Ascending aorta (tissue), 2 donors: ENCODE results near the gene IL1RN. TPM values are rescaled to one million over a fixed set of nuclear protein-coding genes. Genes with fewer than 3 reads are reported as not detected.

Experiments
- DNase-seq, 2 donors: peaks; one replicate each; pipeline ENCODE4 v3.0.0-alpha.2; 2019; ENCODE audit warnings: low spot score in 2 of 2
- H3K27ac ChIP-seq, 2 donors: fragments of 200-600 bp; sonication (generic); one replicate each; pipeline ENCODE4 v1.5.1; 2016 to 2017; ENCODE audit warnings: mild to moderate bottlenecking in 1 of 2
- H3K27me3 ChIP-seq: fragments of 200-600 bp; sonication (generic); one replicate; pipeline ENCODE4 v1.5.1; 2017
- H3K36me3 ChIP-seq, 2 donors: fragments of 200-600 bp; sonication (generic); one replicate each; pipeline ENCODE4 v1.5.1; 2016
- H3K4me1 ChIP-seq, 2 donors: fragments of 200-600 bp; sonication (generic); one replicate each; pipeline ENCODE4 v1.5.1; 2016 to 2017; ENCODE audit warnings: mild to moderate bottlenecking in 1 of 2
- H3K4me3 ChIP-seq, 2 donors: fragments of 200-600 bp; sonication (generic); one replicate each; pipeline ENCODE4 v1.5.1; 2016 to 2017; ENCODE audit warnings: mild to moderate bottlenecking in 1 of 2
- H3K9me3 ChIP-seq, 2 donors: fragments of 200-600 bp; sonication (generic); one replicate each; pipeline ENCODE4 v1.5.1; 2016
- CTCF ChIP-seq, 3 experiments: fragments of 200-600 bp in 2 of 3; fragments of 450-650 bp in 1 of 3; sonication (generic) in 2 of 3; IDR thresholded peaks; one replicate each; pipeline ENCODE4 v1.5.1; 2016 to 2019; ENCODE audit warnings: antibody characterized with exemption in 3 of 3, mild to moderate bottlenecking in 1 of 3, moderate library complexity in 1 of 3
- intact Hi-C: fragments of 100-400 bp; cut with DNase I; formaldehyde crosslinking; loops from one replicate; pipeline ENCODE4 v1.15.1; 2023
- total RNA-seq: library from RNA; depleted of rRNA; stranded (reverse); fragments of >200 nt; gene quantifications from one replicate; pipeline ENCODE4 v1.1.0, GENCODE V29; 2016

IL1RN gene
- total RNA-seq, 1 donor from 2014 or later = not detected

GRCh38 chr2:113081488-113082210 is 45.7 kb upstream of the IL1RN start:
- Histone ChIP-seq H3K4me3 (no peak overlapping the region), H3K36me3 (no peaks in the 10 kb centered on the region), H3K9me3 (no peaks in the 10 kb centered on the region), H3K4me1 (no peaks in the 10 kb centered on the region), H3K27ac (no peak overlapping the region), H3K27me3 (no peaks in the 10 kb centered on the region)
- no peak for TF ChIP-seq CTCF (IDR thresholded peaks at IDR 0.05)
- DNase-seq = no peak
- intact Hi-C loops = no loop called here

- H3K36me3 ChIP-seq = no peaks in the 10 kb centered on the region
- TF ChIP-seq CTCF (IDR thresholded peaks at IDR 0.05) = no peak
- H3K9me3 ChIP-seq = no peaks in the 10 kb centered on the region
- no peak overlapping the region for H3K4me3 ChIP-seq
- no peak overlapping the region for H3K27ac ChIP-seq
- H3K4me1 ChIP-seq = no peaks in the 10 kb centered on the region
- peak in 1 of 2 donors; percentile 14 for DNase-seq
- intact Hi-C loops = no loop called here
- H3K27me3 ChIP-seq = no peaks in the 10 kb centered on the region
Observed at GRCh38 chr2:113083296-113083695, 44.1 kb upstream of the IL1RN start.

- H3K9me3 ChIP-seq = no peaks in the 10 kb centered on the region
- no peak overlapping the region for H3K4me3 ChIP-seq
- no peaks in the 10 kb centered on the region for H3K27me3 ChIP-seq
- H3K36me3 ChIP-seq = no peaks in the 10 kb centered on the region
- no peak for DNase-seq
- H3K4me1 ChIP-seq = no peaks in the 10 kb centered on the region
- H3K27ac ChIP-seq = no peak overlapping the region
- TF ChIP-seq CTCF (IDR thresholded peaks at IDR 0.05) = peak in 1 of 3 experiments; percentile 10
- intact Hi-C loops = no loop called here
Observed at GRCh38 chr2:113084249-113085000, 43.0 kb upstream of the IL1RN start.

- intact Hi-C loops = no loop called here
- no peaks in the 10 kb centered on the region for H3K4me1 ChIP-seq
- no peaks in the 10 kb centered on the region for H3K9me3 ChIP-seq
- H3K27me3 ChIP-seq = no peaks in the 10 kb centered on the region
- no peak overlapping the region for H3K4me3 ChIP-seq
- H3K27ac ChIP-seq = no peak overlapping the region
- no peak for DNase-seq
- no peak for TF ChIP-seq CTCF (IDR thresholded peaks at IDR 0.05)
- no peaks in the 10 kb centered on the region for H3K36me3 ChIP-seq
Observed at GRCh38 chr2:113085542-113085941, 41.9 kb upstream of the IL1RN start.

GRCh38 chr2:113088213-113088992 is 39.0 kb upstream of the IL1RN start:
- Histone ChIP-seq H3K4me1 (no peaks in the 10 kb centered on the region), H3K9me3 (no peaks in the 10 kb centered on the region)

More at GRCh38 chr2:113088213-113088992, 39.0 kb upstream of the IL1RN start:
- no peak overlapping the region for H3K4me3 ChIP-seq
- H3K27me3 ChIP-seq = no peaks in the 10 kb centered on the region
- no peak for DNase-seq
- intact Hi-C loops = no loop called here
- no peak for TF ChIP-seq CTCF (IDR thresholded peaks at IDR 0.05)
- no peak overlapping the region for H3K27ac ChIP-seq
- H3K36me3 ChIP-seq = no peaks in the 10 kb centered on the region
